ENCODE measurements around the gene RBM19.

Gene RBM19

GRCh38 chr12:113934946-113935345, 31.2 kb downstream of the RBM19 start:
- TF ChIP-seq CTCF (IDR thresholded peaks at IDR 0.05; ENCODE audit: low read depth, low read length): no peak
- no peak for DNase-seq (ENCODE audit: extremely low read depth, low read depth)

- TF ChIP-seq CTCF (IDR thresholded peaks at IDR 0.05; ENCODE audit: low read depth, low read length): no peak
Measured at GRCh38 chr12:113934060-113934814, 31.9 kb downstream of the RBM19 start.

GRCh38 chr12:113933201-113933786, 32.8 kb downstream of the RBM19 start:
- TF ChIP-seq CTCF (IDR thresholded peaks at IDR 0.05; ENCODE audit: low read depth, low read length): no peak; the same call in 1 of the 2 replicates
- peak; percentile 29 for DNase-seq (ENCODE audit: extremely low read depth, low read depth)

More at GRCh38 chr12:113934060-113934814, 31.9 kb downstream of the RBM19 start:
- DNase-seq (ENCODE audit: extremely low read depth, low read depth): no peak

GRCh38 chr12:113932381-113933196, 33.5 kb downstream of the RBM19 start:
- TF ChIP-seq CTCF (IDR thresholded peaks at IDR 0.05; ENCODE audit: low read depth, low read length): no peak
- DNase-seq (ENCODE audit: extremely low read depth, low read depth): no peak

- no peak for DNase-seq (ENCODE audit: extremely low read depth, low read depth)
- no peak for TF ChIP-seq CTCF (IDR thresholded peaks at IDR 0.05; ENCODE audit: low read depth, low read length)
Measured at GRCh38 chr12:113931517-113931916, 34.6 kb downstream of the RBM19 start.

- DNase-seq (ENCODE audit: extremely low read depth, low read depth): no peak
- TF ChIP-seq CTCF (IDR thresholded peaks at IDR 0.05; ENCODE audit: low read depth, low read length): no peak
Measured at GRCh38 chr12:113930249-113930648, 35.9 kb downstream of the RBM19 start.

All from AG09319 (cell line).